C4-2B (cell line): ENCODE data around the gene TALDO1.

Experiments
- CTCF ChIP-seq: fragments of 450-650 bp; conservative IDR thresholded peaks from 2 replicates; pipeline ENCODE4 v1.5.1; 2017; ENCODE audit warnings: mild to moderate bottlenecking
- ZFX ChIP-seq: fragments of 450-650 bp; IDR thresholded peaks from 2 replicates; pipeline ENCODE4 v1.6.1; 2017

GRCh38 chr11:703506-703905 is 43.8 kb upstream of the TALDO1 start:
- no peak for TF ChIP-seq CTCF
- no peak for TF ChIP-seq ZFX
